GM12892 (cell line): Measurements from ENCODE around the gene MMS22L.

Source experiments
- POLR2A ChIP-seq: IDR thresholded peaks from 2 replicates; pipeline ENCODE4 v1.6.1; 2011; ENCODE audit warnings: low read depth, low read length, control low read depth
- POLR2AphosphoS5 ChIP-seq: IDR thresholded peaks from 2 replicates; pipeline ENCODE4 v1.6.1; 2011; ENCODE audit warnings: low read depth, low read length, control low read depth
- TAF1 ChIP-seq: IDR thresholded peaks from 2 replicates; pipeline ENCODE4 v1.6.1; 2011; ENCODE audit warnings: low read depth, mild to moderate bottlenecking, control low read depth, low read length, borderline replicate concordance

DNA sequence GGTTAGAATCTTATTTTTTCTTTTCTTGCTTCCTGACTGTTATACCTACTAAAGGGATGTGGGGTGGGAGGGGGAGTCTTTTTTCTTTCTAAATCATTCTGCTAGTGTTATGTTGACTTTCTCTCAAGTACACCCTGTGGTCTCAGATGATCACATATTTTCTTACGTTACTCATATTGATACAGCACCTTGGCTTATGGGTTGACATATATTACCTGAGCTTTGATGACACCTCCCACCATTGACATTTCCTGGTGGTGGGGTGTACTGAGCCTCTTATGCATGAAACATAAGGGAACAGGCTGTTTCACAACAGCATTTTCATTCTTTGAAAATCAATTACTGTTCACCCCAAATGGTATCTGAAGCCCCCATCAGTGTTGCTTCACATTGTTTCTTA, 169.8 kb downstream of the MMS22L start:
- TF ChIP-seq POLR2A (no peak), TAF1 (no peak), POLR2AphosphoS5 (no peak)
